Esophagus muscularis mucosa (tissue), 4 donors: ENCODE results near the gene TMEM87B.

Experiments used
- CTCF ChIP-seq, 3 experiments: fragments of 200-600 bp in 2 of 3; fragments of 450-650 bp in 1 of 3; sonication (generic) in 2 of 3; IDR thresholded peaks; one replicate each; pipeline ENCODE4 v1.5.1; 2017 to 2019; ENCODE audit warnings: antibody characterized with exemption in 3 of 3, mild to moderate bottlenecking in 2 of 3, moderate library complexity in 1 of 3
- EP300 ChIP-seq: sonication (generic); formaldehyde crosslinking; IDR thresholded peaks from one replicate; pipeline ENCODE4 v1.6.1; 2017; ENCODE audit warnings: antibody characterized with exemption
- POLR2A ChIP-seq: fragments of 450-650 bp; IDR thresholded peaks from one replicate; pipeline ENCODE4 v1.6.1; 2017; ENCODE audit warnings: antibody characterized with exemption, moderate library complexity, mild to moderate bottlenecking, low read depth
- POLR2AphosphoS5 ChIP-seq, 2 donors: sonication (generic); formaldehyde crosslinking; IDR thresholded peaks; one replicate each; pipeline ENCODE4 v1.6.1; 2017; ENCODE audit warnings: antibody characterized with exemption in 2 of 2

DNA sequence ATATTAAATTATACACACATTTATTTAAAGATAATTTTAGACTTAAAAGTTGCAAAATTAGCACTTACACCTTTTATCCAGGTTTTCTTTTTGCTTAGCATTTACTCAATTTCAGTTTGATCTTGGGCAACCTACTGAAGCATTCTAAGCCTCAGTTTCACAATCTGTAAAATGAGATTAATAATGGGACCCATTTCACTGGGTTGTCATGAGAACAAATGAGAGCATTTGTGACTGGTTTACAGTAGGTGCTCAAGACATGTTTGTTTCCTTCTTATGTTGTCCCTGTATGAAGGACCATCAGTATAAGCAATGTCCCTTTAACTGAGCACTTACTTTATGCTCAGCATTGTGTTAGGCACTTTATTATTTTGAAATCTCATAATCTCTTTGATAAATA is 78.3 kb downstream of the TMEM87B start:
- TF ChIP-seq CTCF (IDR thresholded peaks at IDR 0.05) (no peak), POLR2AphosphoS5 (IDR thresholded peaks at IDR 0.05) (no peak), POLR2A (no peak), EP300 (no peak)
